Measurements from ENCODE around the gene OTC.

The OTC gene

GRCh38 chrX:38357747-38358673, 5.6 kb downstream of the OTC start:
- DNase-seq: no peak
- no peak overlapping the region for H3K4me2 ChIP-seq (ENCODE audit: low read length)
- H3K4me1 ChIP-seq (ENCODE audit: control insufficient read depth, low read depth, low read length): no peaks in the 10 kb centered on the region
- no peak overlapping the region for H2BK5ac ChIP-seq (ENCODE audit: low read length)
- no peak overlapping the region for H2BK15ac ChIP-seq (replicated peaks; ENCODE audit: low read depth)
- no peaks in the 10 kb centered on the region for H3K36me3 ChIP-seq (ENCODE audit: control insufficient read depth, insufficient read depth, low read length)
- H4K5ac ChIP-seq (ENCODE audit: low read length): no peak overlapping the region
- H3K79me1 ChIP-seq (ENCODE audit: low read length): no peaks in the 10 kb centered on the region
- H3K27me3 ChIP-seq (ENCODE audit: insufficient read depth, low read length, poor library complexity): no peaks in the 10 kb centered on the region
- no peak overlapping the region for H3K56ac ChIP-seq (ENCODE audit: low read length)
- H3K4ac ChIP-seq (ENCODE audit: low read depth, low read length): no peak overlapping the region
- H3K18ac ChIP-seq (ENCODE audit: low read length): no peak overlapping the region
- no peak overlapping the region for H3K4me3 ChIP-seq (ENCODE audit: low read length)
- H2AK5ac ChIP-seq (ENCODE audit: low read length): no peak overlapping the region
- H3K79me2 ChIP-seq (ENCODE audit: control insufficient read depth, insufficient read depth, low read length): no peaks in the 10 kb centered on the region
- no peak overlapping the region for H3K23ac ChIP-seq (ENCODE audit: low read length)
- H4K8ac ChIP-seq (ENCODE audit: low read depth, low read length): no peak overlapping the region
- H3K9ac ChIP-seq (ENCODE audit: low read length): no peak overlapping the region
- no peak overlapping the region for H2BK120ac ChIP-seq (ENCODE audit: low read depth, low read length)
- H3K27ac ChIP-seq (ENCODE audit: low read depth, low read length): no peak overlapping the region
- no CpG with 5 or more reads among the region's 4 CpGs for WGBS (ENCODE audit: extremely low coverage, insufficient coverage, low lambda C conversion rate)

GRCh38 chrX:38363046-38363445, 10.6 kb downstream of the OTC start:
- no peaks in the 10 kb centered on the region for H3K4me1 ChIP-seq (ENCODE audit: control insufficient read depth, low read depth, low read length)
- no peak overlapping the region for H3K23ac ChIP-seq (ENCODE audit: low read length)
- H4K8ac ChIP-seq (ENCODE audit: low read depth, low read length): no peak overlapping the region
- no peaks in the 10 kb centered on the region for H3K27me3 ChIP-seq (ENCODE audit: insufficient read depth, low read length, poor library complexity)
- no peak overlapping the region for H2AK5ac ChIP-seq (ENCODE audit: low read length)
- H2BK120ac ChIP-seq (ENCODE audit: low read depth, low read length): no peak overlapping the region
- no peak overlapping the region for H3K4me3 ChIP-seq (ENCODE audit: low read length)
- H3K79me2 ChIP-seq (ENCODE audit: control insufficient read depth, insufficient read depth, low read length): no peaks in the 10 kb centered on the region
- H3K9ac ChIP-seq (ENCODE audit: low read length): no peak overlapping the region
- no peak overlapping the region for H3K4me2 ChIP-seq (ENCODE audit: low read length)
- H3K36me3 ChIP-seq (ENCODE audit: control insufficient read depth, insufficient read depth, low read length): no peaks in the 10 kb centered on the region
- no peak for DNase-seq
- no peak overlapping the region for H3K56ac ChIP-seq (ENCODE audit: low read length)
- H3K79me1 ChIP-seq (ENCODE audit: low read length): no peaks in the 10 kb centered on the region
- no peak overlapping the region for H2BK15ac ChIP-seq (replicated peaks; ENCODE audit: low read depth)
- H3K4ac ChIP-seq (ENCODE audit: low read depth, low read length): no peak overlapping the region
- no peak overlapping the region for H3K18ac ChIP-seq (ENCODE audit: low read length)
- no peak overlapping the region for H4K5ac ChIP-seq (ENCODE audit: low read length)
- H3K27ac ChIP-seq (ENCODE audit: low read depth, low read length): no peak overlapping the region
- H2BK5ac ChIP-seq (ENCODE audit: low read length): no peak overlapping the region

- Histone ChIP-seq H3K18ac (ENCODE audit: low read length) (no peak overlapping the region), H3K27ac (ENCODE audit: low read depth, low read length) (no peak overlapping the region), H3K79me1 (ENCODE audit: low read length) (no peaks in the 10 kb centered on the region), H3K4me3 (ENCODE audit: low read length) (no peak overlapping the region), H3K79me2 (ENCODE audit: control insufficient read depth, insufficient read depth, low read length) (no peaks in the 10 kb centered on the region), H4K5ac (ENCODE audit: low read length) (no peak overlapping the region), H2BK5ac (ENCODE audit: low read length) (no peak overlapping the region), H3K4me1 (ENCODE audit: control insufficient read depth, low read depth, low read length) (no peaks in the 10 kb centered on the region), H2BK15ac (replicated peaks; ENCODE audit: low read depth) (no peak overlapping the region), H2AK5ac (ENCODE audit: low read length) (no peak overlapping the region), H2BK120ac (ENCODE audit: low read depth, low read length) (no peak overlapping the region), H3K4me2 (ENCODE audit: low read length) (no peak overlapping the region), H3K56ac (ENCODE audit: low read length) (no peak overlapping the region), H3K36me3 (ENCODE audit: control insufficient read depth, insufficient read depth, low read length) (no peaks in the 10 kb centered on the region), H4K8ac (ENCODE audit: low read depth, low read length) (no peak overlapping the region), H3K27me3 (ENCODE audit: insufficient read depth, low read length, poor library complexity) (no peaks in the 10 kb centered on the region), H3K9ac (ENCODE audit: low read length) (no peak overlapping the region), H3K4ac (ENCODE audit: low read depth, low read length) (no peak overlapping the region), H3K23ac (ENCODE audit: low read length) (no peak overlapping the region)
- WGBS (ENCODE audit: extremely low coverage, insufficient coverage, low lambda C conversion rate): no CpG with 5 or more reads among the region's 3 CpGs
- DNase-seq: no peak
Measured at GRCh38 chrX:38365954-38366353, 13.6 kb downstream of the OTC start.

GRCh38 chrX:38368774-38369173, 16.4 kb downstream of the OTC start:
- no peak overlapping the region for H3K4ac ChIP-seq (ENCODE audit: low read depth, low read length)
- no peaks in the 10 kb centered on the region for H3K79me2 ChIP-seq (ENCODE audit: control insufficient read depth, insufficient read depth, low read length)
- H3K79me1 ChIP-seq (ENCODE audit: low read length): no peaks in the 10 kb centered on the region
- H3K4me3 ChIP-seq (ENCODE audit: low read length): no peak overlapping the region
- H4K8ac ChIP-seq (ENCODE audit: low read depth, low read length): no peak overlapping the region
- WGBS (ENCODE audit: extremely low coverage, insufficient coverage, low lambda C conversion rate): no CpG with 5 or more reads among the region's 2 CpGs
- no peak overlapping the region for H2BK15ac ChIP-seq (replicated peaks; ENCODE audit: low read depth)
- no peak overlapping the region for H2BK5ac ChIP-seq (ENCODE audit: low read length)
- H3K18ac ChIP-seq (ENCODE audit: low read length): no peak overlapping the region
- H2BK120ac ChIP-seq (ENCODE audit: low read depth, low read length): no peak overlapping the region
- DNase-seq: no peak
- H3K4me1 ChIP-seq (ENCODE audit: control insufficient read depth, low read depth, low read length): no peaks in the 10 kb centered on the region
- H3K36me3 ChIP-seq (ENCODE audit: control insufficient read depth, insufficient read depth, low read length): no peaks in the 10 kb centered on the region
- H3K23ac ChIP-seq (ENCODE audit: low read length): no peak overlapping the region
- no peak overlapping the region for H2AK5ac ChIP-seq (ENCODE audit: low read length)
- H4K5ac ChIP-seq (ENCODE audit: low read length): no peak overlapping the region
- no peaks in the 10 kb centered on the region for H3K27me3 ChIP-seq (ENCODE audit: insufficient read depth, low read length, poor library complexity)
- no peak overlapping the region for H3K56ac ChIP-seq (ENCODE audit: low read length)
- H3K9ac ChIP-seq (ENCODE audit: low read length): no peak overlapping the region
- no peak overlapping the region for H3K27ac ChIP-seq (ENCODE audit: low read depth, low read length)
- H3K4me2 ChIP-seq (ENCODE audit: low read length): no peak overlapping the region

- H2AK5ac ChIP-seq (ENCODE audit: low read length): no peak overlapping the region
- no peak for DNase-seq
- H3K4me2 ChIP-seq (ENCODE audit: low read length): no peak overlapping the region
- no CpG with 5 or more reads among the region's 2 CpGs for WGBS (ENCODE audit: extremely low coverage, insufficient coverage, low lambda C conversion rate)
- H3K18ac ChIP-seq (ENCODE audit: low read length): no peak overlapping the region
- H3K56ac ChIP-seq (ENCODE audit: low read length): no peak overlapping the region
- H4K5ac ChIP-seq (ENCODE audit: low read length): no peak overlapping the region
- no peak overlapping the region for H3K4me3 ChIP-seq (ENCODE audit: low read length)
- no peak overlapping the region for H3K9ac ChIP-seq (ENCODE audit: low read length)
- H3K27me3 ChIP-seq (ENCODE audit: insufficient read depth, low read length, poor library complexity): no peaks in the 10 kb centered on the region
- H2BK15ac ChIP-seq (replicated peaks; ENCODE audit: low read depth): no peak overlapping the region
- no peaks in the 10 kb centered on the region for H3K79me2 ChIP-seq (ENCODE audit: control insufficient read depth, insufficient read depth, low read length)
- no peak overlapping the region for H3K23ac ChIP-seq (ENCODE audit: low read length)
- H3K79me1 ChIP-seq (ENCODE audit: low read length): no peaks in the 10 kb centered on the region
- no peaks in the 10 kb centered on the region for H3K36me3 ChIP-seq (ENCODE audit: control insufficient read depth, insufficient read depth, low read length)
- H3K4ac ChIP-seq (ENCODE audit: low read depth, low read length): no peak overlapping the region
- H2BK5ac ChIP-seq (ENCODE audit: low read length): no peak overlapping the region
- no peak overlapping the region for H4K8ac ChIP-seq (ENCODE audit: low read depth, low read length)
- no peak overlapping the region for H2BK120ac ChIP-seq (ENCODE audit: low read depth, low read length)
- no peaks in the 10 kb centered on the region for H3K4me1 ChIP-seq (ENCODE audit: control insufficient read depth, low read depth, low read length)
- no peak overlapping the region for H3K27ac ChIP-seq (ENCODE audit: low read depth, low read length)
Measured at GRCh38 chrX:38371641-38372040, 19.2 kb downstream of the OTC start.

GRCh38 chrX:38374431-38374830, 22.0 kb downstream of the OTC start:
- Histone ChIP-seq H3K36me3 (ENCODE audit: control insufficient read depth, insufficient read depth, low read length) (no peaks in the 10 kb centered on the region), H2BK15ac (replicated peaks; ENCODE audit: low read depth) (no peak overlapping the region), H4K5ac (ENCODE audit: low read length) (no peak overlapping the region), H3K79me2 (ENCODE audit: control insufficient read depth, insufficient read depth, low read length) (no peaks in the 10 kb centered on the region), H3K56ac (ENCODE audit: low read length) (no peak overlapping the region), H3K27ac (ENCODE audit: low read depth, low read length) (no peak overlapping the region), H3K4ac (ENCODE audit: low read depth, low read length) (no peak overlapping the region), H3K4me3 (ENCODE audit: low read length) (no peak overlapping the region), H3K4me2 (ENCODE audit: low read length) (no peak overlapping the region), H2AK5ac (ENCODE audit: low read length) (no peak overlapping the region), H4K8ac (ENCODE audit: low read depth, low read length) (no peak overlapping the region), H3K79me1 (ENCODE audit: low read length) (no peaks in the 10 kb centered on the region), H3K27me3 (ENCODE audit: insufficient read depth, low read length, poor library complexity) (no peaks in the 10 kb centered on the region), H3K4me1 (ENCODE audit: control insufficient read depth, low read depth, low read length) (no peaks in the 10 kb centered on the region), H3K23ac (ENCODE audit: low read length) (no peak overlapping the region), H2BK5ac (ENCODE audit: low read length) (no peak overlapping the region), H3K18ac (ENCODE audit: low read length) (no peak overlapping the region), H3K9ac (ENCODE audit: low read length) (no peak overlapping the region), H2BK120ac (ENCODE audit: low read depth, low read length) (no peak overlapping the region)
- no peak for DNase-seq
- WGBS (ENCODE audit: extremely low coverage, insufficient coverage, low lambda C conversion rate): no CpG with 5 or more reads among the region's 3 CpGs

Measured in mesendoderm (in vitro differentiated cells).